HCT116 (cell line): ENCODE measurements around the gene RNF112.

Experiments
- CTCF ChIP-seq, 3 experiments: fragments of 200-600 bp in 1 of 3; sonication (generic) in 1 of 3; IDR thresholded peaks in 2 of 3; conservative IDR thresholded peaks in 1 of 3; 2 replicates each; pipeline ENCODE4 v1.5.1; 2012 to 2017; ENCODE audit warnings: low read depth in 2 of 3, low read length in 2 of 3, antibody characterized with exemption in 1 of 3, borderline replicate concordance in 1 of 3, control low read depth in 1 of 3, mild to moderate bottlenecking in 1 of 3, mixed read lengths in 1 of 3, mixed run types in 1 of 3, moderate library complexity in 1 of 3; ENCODE audit not compliant: insufficient read depth in 1 of 3
- EZH2 ChIP-seq: fragments of 200-600 bp; sonication (generic); IDR thresholded peaks from 2 replicates; pipeline ENCODE4 v1.6.1; 2017; ENCODE audit warnings: antibody characterized with exemption, mixed run types
- POLR2A ChIP-seq: IDR thresholded peaks from 2 replicates; pipeline ENCODE4 v1.7.0; 2011; ENCODE audit warnings: borderline replicate concordance; ENCODE audit not compliant: insufficient read depth, insufficient read length; ENCODE audit errors: extremely low read depth
- POLR2AphosphoS5 ChIP-seq: IDR thresholded peaks from 2 replicates; pipeline ENCODE4 v1.6.1; 2011; ENCODE audit warnings: mild to moderate bottlenecking, low read depth, low read length, moderate library complexity
- RAD21 ChIP-seq: IDR thresholded peaks from 2 replicates; pipeline ENCODE4 v1.6.1; 2012; ENCODE audit warnings: low read depth, mild to moderate bottlenecking
- SRF ChIP-seq: IDR thresholded peaks from 2 replicates; pipeline ENCODE4 v1.6.1; 2012; ENCODE audit warnings: low read depth
- YY1 ChIP-seq: IDR thresholded peaks from 2 replicates; pipeline ENCODE4 v1.6.1; 2011; ENCODE audit warnings: low read length, low read depth, moderate library complexity, mild to moderate bottlenecking; ENCODE audit not compliant: insufficient replicate concordance; ENCODE audit errors: extremely low read depth
- ZBTB33 ChIP-seq: IDR thresholded peaks from 2 replicates; pipeline ENCODE4 v1.6.1; 2011; ENCODE audit warnings: mild to moderate bottlenecking, low read length, moderate library complexity; ENCODE audit not compliant: insufficient replicate concordance; ENCODE audit errors: extremely low read depth

GRCh38 chr17:19410091-19410490 is 941 bp upstream of the RNF112 start:
- TF ChIP-seq POLR2AphosphoS5 (no peak), RAD21 (no peak), YY1 (no peak), CTCF (IDR thresholded peaks at IDR 0.05 in 2 of 3, conservative IDR thresholded peaks at IDR 0.05 in 1 of 3; ENCODE audit: borderline replicate concordance in 1 of 3, insufficient read depth in 1 of 3, low read depth in 2 of 3, low read length in 2 of 3) (no peak), ZBTB33 (no peak), POLR2A (no peak), EZH2 (no peak), SRF (no peak)
